ENCODE data around the gene RPGRIP1L. TPM values are rescaled to one million over a fixed set of nuclear protein-coding genes. Genes with fewer than 3 reads are reported as not detected.

RPGRIP1L gene
- total RNA-seq, 1 donor from 2014 or later = 15.3 TPM

- no peaks in the 10 kb centered on the region for H3K27me3 ChIP-seq (ENCODE audit: control insufficient read depth, insufficient read depth, low read length)
- no peak for DNase-seq (ENCODE audit: low read depth)
- no peak for TF ChIP-seq CTCF (IDR thresholded peaks at IDR 0.05; ENCODE audit: insufficient read depth, low read length, poor library complexity, severe bottlenecking)
- H3K36me3 ChIP-seq (ENCODE audit: control insufficient read depth, insufficient read depth, low read length) = no peaks in the 10 kb centered on the region
- H3K4me3 ChIP-seq (ENCODE audit: low read depth, low read length) = no peak overlapping the region
These were observed 144.9 kb downstream of the RPGRIP1L start for GRCh38 chr16:53558710-53559109.

GRCh38 chr16:53556521-53556920 lies 147.1 kb downstream of the RPGRIP1L start:
- no peaks in the 10 kb centered on the region for H3K36me3 ChIP-seq (ENCODE audit: control insufficient read depth, insufficient read depth, low read length)
- no peak for TF ChIP-seq CTCF (IDR thresholded peaks at IDR 0.05; ENCODE audit: insufficient read depth, low read length, poor library complexity, severe bottlenecking)
- DNase-seq (ENCODE audit: low read depth) = no peak
- no peaks in the 10 kb centered on the region for H3K27me3 ChIP-seq (ENCODE audit: control insufficient read depth, insufficient read depth, low read length)
- H3K4me3 ChIP-seq (ENCODE audit: low read depth, low read length) = no peak overlapping the region

- Histone ChIP-seq H3K36me3 (ENCODE audit: control insufficient read depth, insufficient read depth, low read length) (no peaks in the 10 kb centered on the region), H3K4me3 (ENCODE audit: low read depth, low read length) (no peak overlapping the region), H3K27me3 (ENCODE audit: control insufficient read depth, insufficient read depth, low read length) (peaks cover 8% of the 10 kb centered on the region)
- DNase-seq (ENCODE audit: low read depth) = peak; percentile 14
- peak; percentile 69 for TF ChIP-seq CTCF (IDR thresholded peaks at IDR 0.05; ENCODE audit: insufficient read depth, low read length, poor library complexity, severe bottlenecking)
These were observed 153.5 kb downstream of the RPGRIP1L start for GRCh38 chr16:53549970-53550690.

Other genes starting within 250 kb of the RPGRIP1L start
- gene AKTIP, start 200.7 kb downstream of the RPGRIP1L start, total RNA-seq = 29.5 and 39.8 TPM in 2 replicates
- 64.9 and 66.9 TPM in 2 replicates for gene FTO, start 297 bp upstream of the RPGRIP1L start, total RNA-seq